Mesenchymal stem cell (in vitro differentiated cells and primary cell): ENCODE results near the gene TBL1X.
A peak's percentile ranks its signal among the peaks of the same experiment; 100 is the strongest.

ENCODE experiments used
- DNase-seq: peaks from one replicate; pipeline ENCODE4 v3.0.0-alpha.2; 2013
- H2AFZ ChIP-seq: one replicate; pipeline ENCODE4 v1.6.1; 2013; ENCODE audit warnings: low read depth, mild to moderate bottlenecking, control low read depth, inconsistent platforms, low read length, moderate library complexity
- H2AK5ac ChIP-seq: 2 replicates; pipeline ENCODE4 v1.6.1; 2013; ENCODE audit warnings: low read length, moderate library complexity, mild to moderate bottlenecking, inconsistent platforms; ENCODE audit not compliant: severe bottlenecking
- H2BK120ac ChIP-seq: one replicate; pipeline ENCODE4 v1.6.1; 2013; ENCODE audit warnings: low read depth, mild to moderate bottlenecking, inconsistent platforms, low read length, moderate library complexity
- H2BK12ac ChIP-seq, 2 experiments: one replicate each; pipeline ENCODE4 v1.6.1; 2013; ENCODE audit warnings: inconsistent platforms in 2 of 2, low read length in 2 of 2, mild to moderate bottlenecking in 2 of 2, moderate library complexity in 2 of 2, control low read depth in 1 of 2
- H2BK15ac ChIP-seq: one replicate; pipeline ENCODE4 v1.6.1; 2013; ENCODE audit warnings: mild to moderate bottlenecking, low read depth, inconsistent platforms; ENCODE audit not compliant: poor library complexity, severe bottlenecking
- H2BK5ac ChIP-seq: 2 replicates; pipeline ENCODE4 v1.6.1; 2013; ENCODE audit warnings: low read depth, mild to moderate bottlenecking, low read length, control low read depth, inconsistent platforms; ENCODE audit not compliant: poor library complexity, severe bottlenecking
- H3K14ac ChIP-seq, 2 experiments: one replicate each; pipeline ENCODE4 v1.6.1; 2013; ENCODE audit warnings: inconsistent platforms in 2 of 2, low read length in 2 of 2, control low read depth in 1 of 2, mild to moderate bottlenecking in 1 of 2, moderate library complexity in 1 of 2
- H3K18ac ChIP-seq, 2 experiments: one replicate each; pipeline ENCODE4 v1.6.1; 2013; ENCODE audit warnings: inconsistent platforms in 2 of 2, low read length in 2 of 2, control low read depth in 1 of 2, low read depth in 1 of 2, mild to moderate bottlenecking in 1 of 2
- H3K23ac ChIP-seq, 2 experiments: one replicate each; pipeline ENCODE4 v1.6.1; 2013; ENCODE audit warnings: inconsistent platforms in 2 of 2, low read length in 2 of 2, mild to moderate bottlenecking in 2 of 2, moderate library complexity in 2 of 2, control low read depth in 1 of 2
- H3K27ac ChIP-seq: 2 replicates; pipeline ENCODE4 v1.5.1; 2013; ENCODE audit warnings: mild to moderate bottlenecking, moderate library complexity, low read length, control low read depth, inconsistent platforms; ENCODE audit not compliant: poor library complexity, severe bottlenecking
- H3K27me3 ChIP-seq, 2 experiments: 2 replicates each; pipeline versions ENCODE4 v1.6.1 to v1.7.0; 2013; ENCODE audit warnings: low read length in 2 of 2, mild to moderate bottlenecking in 2 of 2, moderate library complexity in 2 of 2, control low read depth in 1 of 2, inconsistent platforms in 1 of 2; ENCODE audit not compliant: control insufficient read depth in 1 of 2, insufficient read depth in 1 of 2
- H3K36me3 ChIP-seq, 2 experiments: 2 replicates each; pipeline versions ENCODE4 v1.6.1 to v1.7.0; 2013; ENCODE audit warnings: low read length in 2 of 2, control low read depth in 1 of 2, inconsistent platforms in 1 of 2, low read depth in 1 of 2, mild to moderate bottlenecking in 1 of 2; ENCODE audit not compliant: insufficient read depth in 2 of 2, control insufficient read depth in 1 of 2
- H3K4ac ChIP-seq, 2 experiments: one replicate each; pipeline ENCODE4 v1.6.1; 2013; ENCODE audit warnings: inconsistent platforms in 2 of 2, low read length in 2 of 2, mild to moderate bottlenecking in 2 of 2, moderate library complexity in 2 of 2, control low read depth in 1 of 2, low read depth in 1 of 2
- H3K4me1 ChIP-seq: 2 replicates; pipeline ENCODE4 v1.6.1; 2013; ENCODE audit warnings: low read depth, low read length, control low read depth; ENCODE audit not compliant: control insufficient read depth, insufficient read depth
- H3K4me2 ChIP-seq: 2 replicates; pipeline ENCODE4 v1.6.1; 2013; ENCODE audit warnings: low read length, mild to moderate bottlenecking, inconsistent platforms; ENCODE audit not compliant: poor library complexity, severe bottlenecking
- H3K4me3 ChIP-seq, 2 experiments: 2 replicates each; pipeline versions ENCODE4 v1.5.1 to v1.7.0; 2013; ENCODE audit warnings: low read length in 2 of 2, mild to moderate bottlenecking in 2 of 2, control low read depth in 1 of 2, low read depth in 1 of 2; ENCODE audit not compliant: insufficient read depth in 1 of 2
- H3K79me1 ChIP-seq: replicated peaks from 2 replicates; pipeline ENCODE4 v1.6.1; 2013; ENCODE audit warnings: mild to moderate bottlenecking, control low read depth, low read length, inconsistent platforms; ENCODE audit not compliant: poor library complexity, severe bottlenecking
- H3K9ac ChIP-seq: 2 replicates; pipeline ENCODE4 v1.7.0; 2013; ENCODE audit warnings: mild to moderate bottlenecking, low read length, moderate library complexity
- H3K9me3 ChIP-seq: 2 replicates; pipeline ENCODE4 v1.7.0; 2013; ENCODE audit warnings: mild to moderate bottlenecking, low read length; ENCODE audit not compliant: control insufficient read depth
- H4K8ac ChIP-seq: one replicate; pipeline ENCODE4 v1.6.1; 2013; ENCODE audit warnings: inconsistent platforms, mild to moderate bottlenecking, low read length, moderate library complexity
- H4K91ac ChIP-seq: one replicate; pipeline ENCODE4 v1.6.1; 2013; ENCODE audit warnings: mild to moderate bottlenecking, low read length, inconsistent platforms
- WGBS: methylation state at CpG from one replicate; pipeline ENCODE4 v1.1.7; 2013; ENCODE audit warnings: mixed read lengths; 5-methylcytosine and 5-hydroxymethylcytosine counted together

The TBL1X gene

GRCh38 chrX:9758021-9758638, 293.3 kb downstream of the TBL1X start:
- H3K79me1 ChIP-seq: no peaks in the 10 kb centered on the region
- H3K4ac ChIP-seq: no peak overlapping the region
- H3K4me1 ChIP-seq: no peaks in the 10 kb centered on the region
- no peak overlapping the region for H3K4me3 ChIP-seq
- H3K9ac ChIP-seq: no peak overlapping the region
- H3K14ac ChIP-seq: no peak overlapping the region
- no peak overlapping the region for H2BK15ac ChIP-seq
- no peak overlapping the region for H2BK120ac ChIP-seq
- no peak overlapping the region for H2BK12ac ChIP-seq
- no peak overlapping the region for H4K8ac ChIP-seq
- no peak for DNase-seq
- peaks cover 9% of the 10 kb centered on the region for H3K9me3 ChIP-seq
- peaks cover 0 to 3% of the 10 kb centered on the region in 2 experiments for H3K27me3 ChIP-seq
- no peaks in the 10 kb centered on the region for H3K36me3 ChIP-seq
- no peak overlapping the region for H4K91ac ChIP-seq
- no peak overlapping the region for H2AFZ ChIP-seq
- H3K23ac ChIP-seq: no peak overlapping the region
- H3K4me2 ChIP-seq: no peak overlapping the region
- H2AK5ac ChIP-seq: no peak overlapping the region
- no peak overlapping the region for H2BK5ac ChIP-seq
- WGBS: 90% methylated on average over 3 of the region's 4 CpGs
- no peak overlapping the region for H3K27ac ChIP-seq
- no peak overlapping the region for H3K18ac ChIP-seq

- H3K79me1 ChIP-seq: no peaks in the 10 kb centered on the region
- H3K18ac ChIP-seq: no peak overlapping the region
- H3K14ac ChIP-seq: no peak overlapping the region
- H3K9ac ChIP-seq: no peak overlapping the region
- H2BK120ac ChIP-seq: no peak overlapping the region
- no peaks in the 10 kb centered on the region for H3K4me1 ChIP-seq
- no peak overlapping the region for H2BK5ac ChIP-seq
- H2AFZ ChIP-seq: no peak overlapping the region
- 87% methylated on average over 8 of the region's 8 CpGs for WGBS
- no peak overlapping the region for H3K27ac ChIP-seq
- no peak overlapping the region for H3K4ac ChIP-seq
- DNase-seq: no peak
- H4K91ac ChIP-seq: no peak overlapping the region
- H3K36me3 ChIP-seq: no peaks in the 10 kb centered on the region
- no peaks in the 10 kb centered on the region for H3K27me3 ChIP-seq
- H2AK5ac ChIP-seq: no peak overlapping the region
- no peak overlapping the region for H3K23ac ChIP-seq
- no peak overlapping the region for H4K8ac ChIP-seq
- H3K4me3 ChIP-seq: no peak overlapping the region
- H2BK15ac ChIP-seq: no peak overlapping the region
- H2BK12ac ChIP-seq: no peak overlapping the region
- H3K9me3 ChIP-seq: peaks cover 9% of the 10 kb centered on the region
- H3K4me2 ChIP-seq: no peak overlapping the region
Measured at GRCh38 chrX:9759337-9759736, 294.5 kb downstream of the TBL1X start.

- H2AFZ ChIP-seq: peak overlapping the region; percentile 44
- 14% methylated on average over 48 of the region's 67 CpGs for WGBS
- no peak for DNase-seq
Measured at GRCh38 chrX:9765072-9765736, 300.3 kb downstream of the TBL1X start.

GRCh38 chrX:9765737-9766097, 300.9 kb downstream of the TBL1X start, which contains the start of gene GPR143:
TSS of gene GPR143 (minus strand) at chrX:9765847. CDS start at chrX:9765817, 30 bp downstream.
- Histone ChIP-seq H3K36me3 (no peaks in the 10 kb centered on the region), H3K18ac (peak within 1 kb of the TSS; percentile 33 to 77), H3K27ac (no peak within 1 kb of the TSS), H4K91ac (peak within 1 kb of the TSS; percentile 39), H4K8ac (peak within 1 kb of the TSS; percentile 82), H3K4me1 (peaks cover 2% of the 10 kb centered on the region), H2AFZ (peak within 1 kb of the TSS; percentile 44), H2BK5ac (no peak within 1 kb of the TSS), H3K4me2 (no peak within 1 kb of the TSS), H3K27me3 (peaks cover 0 to 16% of the 10 kb centered on the region in 2 experiments), H3K79me1 (no peaks in the 10 kb centered on the region), H2AK5ac (no peak within 1 kb of the TSS), H3K9ac (no peak within 1 kb of the TSS), H2BK12ac (peak within 1 kb of the TSS; percentile 11 to 64), H3K4ac (no peak within 1 kb of the TSS), H2BK120ac (no peak within 1 kb of the TSS), H2BK15ac (no peak within 1 kb of the TSS), H3K23ac (no peak within 1 kb of the TSS), H3K9me3 (peaks cover 3% of the 10 kb centered on the region), H3K4me3 (no peak within 1 kb of the TSS), H3K14ac (no peak within 1 kb of the TSS)
- WGBS: no CpG with 5 or more reads among the region's 26 CpGs
- DNase-seq: no peak

More at GRCh38 chrX:9765072-9765736, 300.3 kb downstream of the TBL1X start:
- Histone ChIP-seq H3K79me1 (no peaks in the 10 kb centered on the region), H3K9ac (no peak overlapping the region), H2BK5ac (no peak overlapping the region), H3K4me2 (no peak overlapping the region), H2BK120ac (no peak overlapping the region), H3K4me3 (no peak overlapping the region), H4K8ac (peak overlapping the region; percentile 82), H3K4me1 (peaks cover 2% of the 10 kb centered on the region), H3K4ac (no peak overlapping the region), H2BK12ac (peak overlapping the region; percentile 11 to 64), H3K27ac (no peak overlapping the region), H3K23ac (no peak overlapping the region), H2BK15ac (no peak overlapping the region), H3K9me3 (no peaks in the 10 kb centered on the region), H3K36me3 (no peaks in the 10 kb centered on the region), H3K18ac (peak overlapping the region; percentile 33 to 77), H3K27me3 (peaks cover 0 to 16% of the 10 kb centered on the region in 2 experiments), H3K14ac (no peak overlapping the region), H4K91ac (peak overlapping the region; percentile 39), H2AK5ac (no peak overlapping the region)
